Non-pigmented ciliary epithelial cell (primary cell): Measurements from ENCODE around the gene TRMT112.
"Not testable (repeated sequence)": the region's sequence is repeated elsewhere in the genome, so short reads cannot be mapped to it uniquely, and the experiment has no call there.

Experiments used
- DNase-seq: peaks from one replicate; pipeline ENCODE4 v3.0.0-alpha.2; 2010; ENCODE audit warnings: low read depth

The TRMT112 gene

GRCh38 chr11:64312947-64313346 lies 4.4 kb downstream of the TRMT112 start:
- no peak for DNase-seq

GRCh38 chr11:64307795-64308194 lies 9.6 kb downstream of the TRMT112 start:
- DNase-seq, result not testable (repeated sequence)

- no peak for DNase-seq
Measured at GRCh38 chr11:64306876-64307622, 10.3 kb downstream of the TRMT112 start.

GRCh38 chr11:64306563-64306875 lies 10.8 kb downstream of the TRMT112 start:
- DNase-seq, result no peak

GRCh38 chr11:64305691-64306562 lies 11.4 kb downstream of the TRMT112 start:
- no peak for DNase-seq

GRCh38 chr11:64305075-64305690 lies 12.2 kb downstream of the TRMT112 start, which contains the start of gene ESRRA:
ESRRA (plus strand) TSS chr11:64305524; CDS start chr11:64307180, 1,656 bp downstream.
- peak; percentile 76 for DNase-seq

GRCh38 chr11:64304316-64305072 lies 12.9 kb downstream of the TRMT112 start:
- no peak for DNase-seq

DNA sequence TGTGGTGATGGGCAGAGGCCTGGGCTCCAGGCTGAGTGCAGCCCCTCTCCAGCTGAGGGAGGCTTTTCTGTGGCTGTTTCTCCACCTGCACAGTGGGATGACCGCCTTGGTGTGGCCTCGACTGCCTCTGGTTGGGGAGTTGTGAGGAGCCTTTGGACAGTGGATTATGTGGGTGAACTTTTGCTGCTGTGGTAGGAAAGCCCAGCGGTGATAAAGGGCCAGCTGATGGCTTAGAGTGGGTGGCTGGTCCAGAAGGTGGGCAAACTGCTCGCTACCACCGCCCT lies 13.4 kb downstream of the TRMT112 start:
- DNase-seq, result no peak

- no peak for DNase-seq
Measured at GRCh38 chr11:64303109-64304031, 14.0 kb downstream of the TRMT112 start.

- no peak for DNase-seq
Measured at GRCh38 chr11:64299847-64300648, 17.3 kb downstream of the TRMT112 start, which contains the start of gene CATSPERZ. CATSPERZ (plus strand) TSS chr11:64300358; CDS start chr11:64300411, 53 bp downstream.

- no peak for DNase-seq
Measured at GRCh38 chr11:64298966-64299846, 18.2 kb downstream of the TRMT112 start.

DNA sequence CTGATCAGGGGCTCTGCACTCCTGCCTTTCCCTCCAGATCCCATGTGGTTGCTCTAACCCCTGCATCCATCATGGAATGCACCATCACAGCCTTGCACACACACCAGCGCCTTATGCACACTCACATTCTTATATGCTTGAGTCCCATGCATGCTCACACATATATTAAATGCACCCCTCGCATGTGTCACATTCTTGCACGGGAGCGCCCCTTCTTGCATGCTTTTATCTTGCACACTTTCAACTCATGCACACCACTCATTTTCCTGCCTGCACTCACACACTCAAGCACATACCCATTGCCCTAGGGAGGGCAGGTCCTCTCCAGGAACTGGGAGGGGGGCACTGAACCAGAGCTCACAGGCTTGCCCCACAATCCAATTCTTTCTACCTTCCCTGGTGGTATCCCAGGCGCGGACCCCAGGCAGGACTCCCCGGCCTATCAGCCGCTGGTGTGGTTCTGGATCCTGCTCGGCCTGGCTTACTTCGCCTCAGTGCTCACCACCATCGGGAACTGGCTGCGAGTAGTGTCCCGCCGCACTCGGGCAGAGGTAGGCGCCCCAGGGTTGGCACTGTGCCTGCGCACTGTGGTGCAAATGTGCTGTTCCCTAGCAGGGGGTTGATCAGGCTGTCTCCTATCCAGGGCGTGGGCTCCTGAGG lies 19.5 kb downstream of the TRMT112 start:
- DNase-seq, result no peak

DNA sequence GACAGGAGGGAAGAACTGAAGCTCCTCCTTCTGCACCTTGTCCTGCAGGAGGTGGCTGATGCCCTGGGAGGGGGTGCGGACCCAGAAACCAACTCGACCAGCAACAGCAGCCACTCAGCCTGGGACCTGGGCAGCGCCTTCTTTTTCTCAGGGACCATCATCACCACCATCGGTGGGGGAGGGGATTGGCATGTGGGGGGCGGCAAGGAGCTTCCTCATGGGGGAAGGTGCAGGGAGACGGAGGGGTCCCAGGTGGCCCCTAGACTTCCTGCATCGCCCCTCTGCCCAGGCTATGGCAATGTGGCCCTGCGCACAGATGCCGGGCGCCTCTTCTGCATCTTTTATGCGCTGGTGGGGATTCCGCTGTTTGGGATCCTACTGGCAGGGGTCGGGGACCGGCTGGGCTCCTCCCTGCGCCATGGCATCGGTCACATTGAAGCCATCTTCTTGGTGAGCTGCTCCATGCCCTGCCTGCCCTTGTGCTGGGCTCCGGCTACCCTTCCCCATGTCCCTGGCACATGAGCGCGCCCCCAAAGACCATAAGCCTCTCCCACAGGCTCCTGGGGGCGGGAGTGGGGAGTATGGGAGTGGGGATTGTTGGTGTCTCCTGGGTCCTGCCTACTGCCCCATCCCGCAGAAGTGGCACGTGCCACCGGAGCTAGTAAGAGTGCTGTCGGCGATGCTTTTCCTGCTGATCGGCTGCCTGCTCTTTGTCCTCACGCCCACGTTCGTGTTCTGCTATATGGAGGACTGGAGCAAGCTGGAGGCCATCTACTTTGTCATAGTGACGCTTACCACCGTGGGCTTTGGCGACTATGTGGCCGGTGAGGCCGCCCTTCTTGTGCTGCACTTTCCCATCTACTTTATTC lies 20.3 kb downstream of the TRMT112 start:
- DNase-seq, result no peak

DNA sequence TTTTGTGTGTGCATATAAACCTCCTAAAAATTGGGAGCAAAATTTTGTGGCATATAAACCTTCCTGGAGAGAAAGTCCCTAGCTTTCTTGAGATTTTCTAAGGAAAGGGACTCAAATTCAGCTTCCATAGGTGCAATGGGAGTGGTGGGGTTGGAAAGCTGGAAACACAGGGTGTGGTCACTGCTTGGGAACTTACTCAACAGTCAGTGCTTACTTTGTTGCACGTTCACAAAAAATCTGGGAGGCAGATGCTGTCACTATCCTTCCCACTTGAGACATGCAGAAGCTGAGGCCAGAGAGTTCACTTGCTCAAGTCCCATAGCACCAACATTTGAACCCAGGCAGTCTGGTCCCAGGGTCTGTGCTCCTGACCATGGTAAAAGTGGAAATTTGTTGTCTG lies 21.1 kb downstream of the TRMT112 start:
- DNase-seq, result no peak

DNA sequence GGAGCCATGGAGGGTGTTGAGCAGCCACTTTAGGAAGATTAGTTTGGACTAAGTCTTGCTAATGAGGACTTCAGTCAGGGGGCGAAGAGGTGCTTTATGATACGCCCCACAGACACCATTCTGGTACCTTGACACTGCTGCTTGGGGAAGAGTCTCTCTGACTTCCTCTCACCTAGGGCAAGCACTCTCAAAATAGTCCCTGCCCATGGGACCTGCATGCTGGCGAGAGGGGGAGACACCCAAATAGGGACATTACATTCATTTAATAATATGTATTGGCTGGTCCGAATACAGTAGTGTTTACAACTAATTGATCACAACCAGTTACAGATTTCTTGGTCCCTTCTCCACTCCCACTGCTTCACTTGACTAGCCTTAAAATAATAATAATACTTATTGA lies 21.6 kb downstream of the TRMT112 start:
- no peak for DNase-seq

DNA sequence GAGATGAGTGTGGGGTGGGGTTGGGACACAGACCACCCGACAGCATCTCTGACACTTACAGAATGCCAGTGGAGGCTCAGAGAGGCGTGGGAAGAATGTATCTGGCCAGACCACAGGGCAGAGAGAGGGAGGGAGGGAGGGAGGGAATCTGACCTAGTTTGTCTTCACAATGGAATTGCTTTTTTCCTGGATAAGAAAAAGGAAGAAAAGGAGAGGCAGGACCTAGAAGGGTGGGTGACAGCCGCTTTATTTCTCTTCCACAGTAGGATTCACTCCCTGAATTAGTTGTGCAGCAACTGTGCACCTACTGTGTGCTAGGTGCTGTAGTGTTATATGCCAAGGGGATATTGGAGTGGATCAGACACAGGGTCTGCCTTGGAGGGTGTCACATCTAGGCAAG lies 22.6 kb downstream of the TRMT112 start:
- no peak for DNase-seq

GRCh38 chr11:64292460-64293254 lies 24.7 kb downstream of the TRMT112 start:
- no peak for DNase-seq
